Activated CD4-positive, alpha-beta T cell treated with anti-CD3 and anti-CD28 coated beads, Interleukin-2, amount 50 U/mL, for 1 hour (primary cell): ENCODE measurements around the gene ZCWPW2.

ENCODE experiments used
- DNase-seq: peaks from one replicate; pipeline ENCODE4 v3.0.0-alpha.2; 2020

Gene ZCWPW2

GRCh38 chr3:28386049-28386448 is 37.5 kb downstream of the ZCWPW2 start:
- DNase-seq = no peak

GRCh38 chr3:28388978-28389377 is 40.5 kb downstream of the ZCWPW2 start:
- DNase-seq = no peak

DNA sequence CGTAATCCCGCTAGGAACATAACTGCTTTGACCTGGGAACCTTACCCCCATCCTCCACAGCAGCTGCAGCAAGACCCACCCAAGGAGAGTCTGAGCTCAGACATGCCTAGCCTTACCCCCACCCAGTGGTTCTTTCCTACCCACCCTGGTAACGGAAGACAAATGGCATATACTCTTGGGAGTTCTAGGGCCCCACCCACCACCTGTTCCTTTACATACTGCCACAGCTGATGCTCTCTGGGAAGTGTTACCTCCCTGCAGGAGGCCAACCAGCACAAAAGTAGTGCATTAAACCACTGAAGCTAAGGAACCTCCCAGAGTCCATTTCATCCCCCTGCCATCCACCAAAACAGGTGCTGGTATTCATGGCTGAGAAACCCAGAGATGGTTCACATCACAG is 50.7 kb downstream of the ZCWPW2 start:
- no peak for DNase-seq

DNA sequence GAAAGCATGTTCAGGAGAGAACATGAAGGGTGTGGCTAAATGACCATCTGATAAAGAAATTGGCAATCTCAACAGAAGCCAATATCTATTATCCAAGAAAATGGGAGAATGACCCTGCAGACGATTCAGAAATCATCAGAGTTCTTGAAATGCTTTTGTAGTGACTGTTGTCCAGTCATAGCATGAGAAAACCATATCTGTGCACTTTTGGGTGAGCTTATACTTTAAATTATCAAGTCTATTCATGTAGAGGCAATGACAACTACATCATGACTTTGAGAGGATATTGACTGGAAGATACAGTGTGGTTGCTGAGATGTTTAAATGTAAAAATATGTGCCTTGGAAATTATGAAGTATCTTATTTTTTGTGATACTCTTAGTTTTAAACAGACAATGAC is 57.7 kb downstream of the ZCWPW2 start:
- DNase-seq = no peak

DNA sequence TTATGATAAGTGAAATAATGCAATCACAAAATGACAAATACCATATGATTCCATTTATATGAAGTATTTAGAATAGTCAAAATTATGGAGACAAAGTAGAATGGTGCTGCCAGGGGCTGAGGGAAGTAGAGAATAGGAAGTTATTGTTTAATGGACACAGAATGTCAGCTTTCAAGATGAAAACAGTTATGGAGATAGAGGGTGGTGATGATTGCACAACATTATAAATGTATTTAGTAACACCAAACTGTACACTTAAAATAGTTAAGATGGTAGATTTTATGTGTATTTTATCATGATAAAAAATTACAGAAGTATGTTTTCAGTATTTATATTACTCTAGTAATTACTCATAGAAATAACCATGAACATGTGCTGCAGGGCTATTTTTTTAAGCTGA is 100.9 kb downstream of the ZCWPW2 start:
- DNase-seq = no peak

GRCh38 chr3:28462866-28463265 is 114.3 kb downstream of the ZCWPW2 start:
- no peak for DNase-seq

- no peak for DNase-seq
Observed at GRCh38 chr3:28467414-28467813, 118.9 kb downstream of the ZCWPW2 start.

GRCh38 chr3:28476194-28476593 is 127.7 kb downstream of the ZCWPW2 start:
- no peak for DNase-seq

DNA sequence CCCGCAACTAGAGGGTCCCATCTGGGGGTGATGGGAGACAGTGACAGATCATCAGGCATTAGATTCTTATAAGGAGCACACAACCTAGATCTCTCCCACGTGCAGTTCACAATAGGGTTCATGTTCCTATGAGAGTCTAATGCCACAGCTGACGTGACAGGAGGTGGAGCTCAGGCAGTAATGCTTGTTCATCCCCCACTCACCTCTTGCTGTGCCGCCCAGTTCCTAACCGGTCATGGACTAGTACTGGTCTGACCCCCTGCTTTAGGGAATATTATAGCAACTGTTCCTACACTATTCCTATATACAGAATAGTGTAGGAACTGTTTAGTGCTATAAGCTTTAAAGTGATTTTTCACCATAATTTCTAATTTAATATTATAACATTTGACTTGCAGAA is 128.2 kb downstream of the ZCWPW2 start:
- no peak for DNase-seq

DNA sequence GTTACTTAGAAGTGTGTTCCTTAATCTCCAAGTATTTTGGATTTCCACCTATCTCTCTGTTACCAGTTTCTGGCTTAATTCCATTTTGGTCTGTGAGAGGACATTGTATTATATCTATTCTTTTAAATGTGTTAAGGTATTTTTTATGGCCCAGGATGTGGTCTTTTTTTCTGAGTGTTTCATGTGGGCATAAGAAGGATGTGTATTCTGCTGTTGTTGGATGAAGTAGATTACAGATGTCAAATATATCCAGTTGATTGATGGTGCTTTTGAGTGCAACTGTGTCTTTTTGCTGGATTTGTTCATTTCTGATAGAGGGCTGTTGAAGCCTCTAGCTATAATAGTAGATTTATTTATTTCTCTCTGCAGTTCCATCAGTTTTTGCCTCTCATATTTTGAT is 136.6 kb downstream of the ZCWPW2 start:
- no peak for DNase-seq

- no peak for DNase-seq
Observed at GRCh38 chr3:28495301-28495700, 146.8 kb downstream of the ZCWPW2 start.

GRCh38 chr3:28502397-28502937 is 153.9 kb downstream of the ZCWPW2 start:
- DNase-seq = no peak

DNA sequence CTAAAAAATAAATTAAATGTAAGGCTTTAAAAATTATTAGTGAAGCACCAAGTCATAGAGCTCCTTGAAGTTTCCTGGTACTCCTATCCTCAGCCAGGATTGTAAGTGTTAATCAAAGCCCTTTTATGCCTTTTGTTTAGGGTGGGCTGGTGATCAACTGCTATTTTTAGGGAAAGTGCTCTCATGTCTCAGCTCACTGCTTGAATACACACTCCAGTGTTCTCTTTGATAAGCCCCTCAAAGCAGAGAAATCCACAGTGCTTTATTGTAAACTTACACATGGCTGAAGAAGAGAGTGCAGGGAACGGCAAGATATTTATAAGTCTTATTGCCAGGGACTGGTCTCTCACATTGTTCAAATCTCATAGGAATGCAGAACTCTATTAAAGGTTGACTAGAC is 156.5 kb downstream of the ZCWPW2 start:
- DNase-seq = no peak

DNA sequence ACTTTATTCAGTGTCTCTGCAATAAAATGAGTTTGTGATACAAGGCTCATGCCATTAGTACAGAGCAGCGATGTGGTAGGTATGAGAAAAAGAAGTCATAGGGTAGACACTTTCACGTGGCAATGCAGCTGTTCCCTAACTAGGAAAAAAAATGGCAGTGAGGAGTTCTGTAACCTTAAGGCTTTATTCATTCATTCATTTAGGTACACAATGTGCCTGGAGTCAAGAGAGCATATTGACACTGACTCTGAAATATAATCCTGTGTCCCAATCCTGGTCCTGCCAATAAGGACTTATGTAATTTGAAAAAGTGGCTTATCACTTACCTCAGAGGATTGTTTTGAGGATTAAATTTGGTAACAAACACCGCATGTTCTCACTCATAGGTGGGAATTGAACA is 173.1 kb downstream of the ZCWPW2 start:
- DNase-seq = no peak

DNA sequence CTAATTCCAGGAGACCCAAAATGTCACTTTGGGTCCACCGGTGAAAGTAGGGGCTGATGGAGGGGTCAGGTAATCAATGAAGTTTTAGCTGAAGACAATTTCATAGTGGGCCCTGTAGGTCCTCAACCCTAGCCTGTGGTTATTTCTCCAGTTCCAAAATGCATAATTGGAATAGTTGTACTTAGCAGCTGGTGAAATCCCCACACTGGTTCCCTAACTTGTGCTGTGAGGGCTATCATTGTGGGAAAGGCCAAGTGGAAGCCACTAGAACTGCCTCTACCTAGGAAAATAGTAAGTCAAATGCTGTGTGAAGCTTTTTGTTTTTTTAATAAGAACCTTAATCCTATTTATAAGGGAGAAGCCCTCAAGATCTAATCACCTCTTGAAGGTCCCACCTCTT is 193.8 kb downstream of the ZCWPW2 start:
- no peak for DNase-seq

- DNase-seq = no peak
Observed at GRCh38 chr3:28544236-28544635, 195.7 kb downstream of the ZCWPW2 start.

GRCh38 chr3:28544831-28545230 is 196.3 kb downstream of the ZCWPW2 start:
- no peak for DNase-seq

DNA sequence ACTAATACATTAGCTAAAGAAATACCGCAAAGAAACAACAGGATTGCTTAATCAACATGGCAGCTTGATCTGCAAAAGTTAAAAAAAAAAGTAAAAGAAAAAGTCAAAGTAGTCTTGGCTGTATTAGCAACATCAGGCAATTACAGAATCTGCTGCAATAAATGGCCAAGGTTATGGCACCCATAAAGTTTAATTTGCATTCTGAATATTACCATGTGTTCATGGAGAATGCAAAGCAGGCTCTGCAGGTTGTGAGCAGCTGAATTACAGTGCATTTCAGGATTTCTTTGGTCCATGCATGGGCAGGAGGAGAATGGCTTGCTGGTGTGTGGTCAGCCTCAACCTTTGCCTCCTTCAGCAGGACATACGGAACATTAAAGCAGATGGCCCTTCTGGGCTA is 199.2 kb downstream of the ZCWPW2 start:
- no peak for DNase-seq

GRCh38 chr3:28553175-28553574 is 204.7 kb downstream of the ZCWPW2 start:
- no peak for DNase-seq

- no peak for DNase-seq
Observed at GRCh38 chr3:28556195-28556594, 207.7 kb downstream of the ZCWPW2 start.

- no peak for DNase-seq
Observed at GRCh38 chr3:28564211-28564610, 215.7 kb downstream of the ZCWPW2 start.

DNA sequence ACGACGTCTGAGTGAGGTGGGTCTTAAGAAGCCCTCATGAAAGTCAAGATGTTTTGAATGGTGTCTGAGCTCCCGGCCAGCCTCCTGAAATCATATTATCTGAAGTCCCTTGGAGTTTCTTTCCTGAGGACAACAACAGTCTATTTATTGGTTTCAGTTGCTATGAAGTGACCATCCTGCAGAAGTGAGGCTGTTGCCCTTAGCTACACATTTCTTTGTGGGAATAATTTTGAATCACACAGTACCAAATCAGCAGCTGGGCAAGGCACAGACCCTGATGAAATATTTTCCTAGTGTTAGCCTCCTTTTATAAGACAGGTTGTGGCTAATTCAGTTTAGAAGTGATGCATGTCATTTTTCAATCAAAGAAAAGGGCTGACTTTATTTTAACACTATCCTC is 220.8 kb downstream of the ZCWPW2 start:
- no peak for DNase-seq

DNA sequence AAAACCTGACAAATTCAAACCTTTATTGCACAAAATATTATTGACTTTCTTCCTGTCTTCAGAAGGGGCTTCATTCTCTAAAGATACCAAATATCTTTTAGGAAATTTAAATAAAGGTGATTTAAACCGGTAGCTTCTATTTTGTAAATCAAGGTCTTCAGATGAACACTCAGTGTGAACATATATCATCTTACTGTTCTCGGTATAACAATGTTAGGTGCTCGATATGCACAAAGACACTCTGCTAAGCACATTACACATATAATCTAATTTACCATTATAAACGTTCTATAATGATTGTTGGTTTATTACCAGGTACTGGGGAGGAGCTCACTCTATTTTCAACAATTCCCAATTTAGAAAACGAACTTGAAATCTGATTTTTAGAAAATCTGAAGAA is 225.5 kb downstream of the ZCWPW2 start:
- DNase-seq = no peak

DNA sequence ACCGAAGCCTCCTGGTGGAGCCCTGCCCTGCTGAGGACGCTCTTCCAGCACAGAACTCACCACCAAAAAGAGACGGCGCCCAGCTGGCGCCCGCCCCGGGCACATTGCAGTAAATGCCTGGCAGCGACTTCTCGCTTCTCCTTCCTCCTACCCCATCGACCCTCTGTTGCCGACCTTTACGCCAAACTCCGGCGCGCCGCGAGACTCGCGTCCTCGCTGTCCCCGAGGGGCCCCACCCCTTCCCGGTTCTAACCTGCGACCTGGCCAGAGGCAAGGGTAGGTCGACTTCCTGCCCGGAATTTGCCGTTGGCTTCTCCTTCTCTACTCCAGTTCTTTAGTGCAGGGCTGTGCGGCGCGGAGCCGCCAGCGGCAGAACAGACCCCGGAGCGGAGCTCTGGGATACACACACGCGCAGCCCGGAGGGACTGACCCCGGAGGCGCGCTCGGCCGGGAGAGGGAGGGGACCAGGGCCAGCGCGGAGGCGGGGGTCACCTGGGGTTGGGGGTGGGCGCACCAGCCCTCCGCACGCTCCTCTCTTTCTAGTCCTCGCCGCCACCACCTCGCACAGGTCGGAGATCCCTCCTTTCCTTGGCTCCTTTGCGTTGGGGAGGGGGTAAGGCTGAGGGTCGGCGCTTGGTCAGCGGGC is 226.7 kb downstream of the ZCWPW2 start:
- DNase-seq = no peak
